ENCODE data around the gene RALGPS2.
"Not testable (repeated sequence)": the region's sequence is repeated elsewhere in the genome, so short reads cannot be mapped to it uniquely, and the experiment has no call there.

RALGPS2 gene

GRCh38 chr1:178946855-178947676, 222.0 kb downstream of the RALGPS2 start:
- FAIRE-seq = no peak

- FAIRE-seq = no peak
These were observed 222.6 kb downstream of the RALGPS2 start for GRCh38 chr1:178947677-178947981.

- FAIRE-seq = no peak
These were observed 223.6 kb downstream of the RALGPS2 start for GRCh38 chr1:178948676-178949075.

GRCh38 chr1:178949866-178950265, 224.8 kb downstream of the RALGPS2 start:
- not testable (repeated sequence) for FAIRE-seq

- FAIRE-seq = no peak
These were observed 226.6 kb downstream of the RALGPS2 start for GRCh38 chr1:178951600-178951999.

- no peak for FAIRE-seq
These were observed 228.0 kb downstream of the RALGPS2 start for GRCh38 chr1:178953034-178953433.

GRCh38 chr1:178953538-178954324, 228.7 kb downstream of the RALGPS2 start:
- no peak for FAIRE-seq

- no peak for FAIRE-seq
These were observed 229.3 kb downstream of the RALGPS2 start for GRCh38 chr1:178954325-178954690.

GRCh38 chr1:178954937-178955336, 229.9 kb downstream of the RALGPS2 start:
- FAIRE-seq = no peak

GRCh38 chr1:178955391-178955954, 230.4 kb downstream of the RALGPS2 start:
- FAIRE-seq = no peak

GRCh38 chr1:178958491-178958890, 233.4 kb downstream of the RALGPS2 start:
- FAIRE-seq = no peak

GRCh38 chr1:178959543-178960460, 234.8 kb downstream of the RALGPS2 start:
- FAIRE-seq = no peak

GRCh38 chr1:178960482-178961240, 235.6 kb downstream of the RALGPS2 start:
- no peak for FAIRE-seq

- no peak for FAIRE-seq
These were observed 236.3 kb downstream of the RALGPS2 start for GRCh38 chr1:178961331-178961730.

GRCh38 chr1:178961868-178962267, 236.8 kb downstream of the RALGPS2 start:
- no peak for FAIRE-seq

GRCh38 chr1:178962853-178963711, 238.0 kb downstream of the RALGPS2 start:
- FAIRE-seq = no peak

GRCh38 chr1:178964469-178965330, 239.7 kb downstream of the RALGPS2 start:
- no peak for FAIRE-seq

GRCh38 chr1:178966312-178966711, 241.3 kb downstream of the RALGPS2 start:
- no peak for FAIRE-seq

- no peak for FAIRE-seq
These were observed 244.4 kb downstream of the RALGPS2 start for GRCh38 chr1:178969226-178969987.

Measured in colon (tissue), 2 donors.